GM21825 (cell line): ENCODE results near the gene PIGH.
"Not testable (repeated sequence)": the region's sequence is repeated elsewhere in the genome, so short reads cannot be mapped to it uniquely, and the experiment has no call there.

ENCODE experiments used
- ATAC-seq: cut with Tn5 transposase; IDR thresholded peaks from one replicate; pipeline ENCODE4 v1.9.1; 2021; ENCODE audit warnings: mild to moderate bottlenecking, moderate library complexity; ENCODE audit not compliant: unreplicated experiment

The PIGH gene

GRCh38 chr14:67610491-67610890, 10.4 kb upstream of the PIGH start:
- ATAC-seq, result no peak

- ATAC-seq, result no peak
These were observed 9.7 kb upstream of the PIGH start for GRCh38 chr14:67609642-67610310.

GRCh38 chr14:67607646-67608045, 7.6 kb upstream of the PIGH start:
- ATAC-seq, result no peak

- peak; percentile 63 for ATAC-seq
These were observed 3.0 kb upstream of the PIGH start for GRCh38 chr14:67602995-67603545.

- no peak for ATAC-seq
These were observed 2.0 kb upstream of the PIGH start for GRCh38 chr14:67602076-67602475.

GRCh38 chr14:67600562-67600974, 500 bp upstream of the PIGH start:
- not testable (repeated sequence) for ATAC-seq

- ATAC-seq, result no peak
These were observed 4.7 kb downstream of the PIGH start for GRCh38 chr14:67595392-67595791.

- not testable (repeated sequence) for ATAC-seq
These were observed 6.4 kb downstream of the PIGH start for GRCh38 chr14:67593650-67594049.

- no peak for ATAC-seq
These were observed 10.8 kb downstream of the PIGH start for GRCh38 chr14:67589204-67589770.

GRCh38 chr14:67586369-67586768, 13.7 kb downstream of the PIGH start:
- ATAC-seq, result no peak

- ATAC-seq, result no peak
These were observed 15.1 kb downstream of the PIGH start for GRCh38 chr14:67584978-67585377.

- peak; percentile 61 for ATAC-seq
These were observed 16.1 kb downstream of the PIGH start for GRCh38 chr14:67583711-67584644.

- ATAC-seq, result no peak
These were observed 18.0 kb downstream of the PIGH start for GRCh38 chr14:67582061-67582460.

GRCh38 chr14:67581643-67582042, 18.4 kb downstream of the PIGH start:
- ATAC-seq, result no peak

GRCh38 chr14:67580336-67581171, 19.5 kb downstream of the PIGH start:
- ATAC-seq, result no peak

- no peak for ATAC-seq
These were observed 20.4 kb downstream of the PIGH start for GRCh38 chr14:67579636-67580035.

GRCh38 chr14:67579040-67579439, 21.0 kb downstream of the PIGH start:
- ATAC-seq, result no peak

GRCh38 chr14:67577909-67578749, 21.9 kb downstream of the PIGH start:
- no peak for ATAC-seq

- no peak for ATAC-seq
These were observed 22.8 kb downstream of the PIGH start for GRCh38 chr14:67577181-67577808.
